H1 (cell line): ENCODE data around the gene SHISA8.

Experiments
- BACH1 ChIP-seq: IDR thresholded peaks from 2 replicates; pipeline ENCODE4 v1.6.1; 2012; ENCODE audit warnings: low read length, improper control_type of control experiment
- CTCF ChIP-seq, 3 experiments: IDR thresholded peaks; 1 replicate in 2 of 3; 2 replicates in 1 of 3; pipeline versions ENCODE4 v1.5.1 to v1.6.1; 2011; ENCODE audit warnings: low read length in 3 of 3, mild to moderate bottlenecking in 3 of 3, inconsistent platforms in 2 of 3, low read depth in 1 of 3, moderate library complexity in 1 of 3; ENCODE audit not compliant: insufficient read depth in 1 of 3; ENCODE audit errors: control extremely low read depth in 1 of 3
- EZH2 ChIP-seq: fragments of 200-600 bp; sonication (generic); IDR thresholded peaks from 2 replicates; pipeline ENCODE4 v1.7.1; 2012; ENCODE audit warnings: low read depth, mild to moderate bottlenecking, moderate library complexity, low read length, inconsistent platforms; ENCODE audit not compliant: severe bottlenecking
- MAFK ChIP-seq: IDR thresholded peaks from 2 replicates; pipeline ENCODE4 v1.6.1; 2012; ENCODE audit warnings: low read depth, mild to moderate bottlenecking, improper control_type of control experiment, low read length
- NANOG ChIP-seq: IDR thresholded peaks from 2 replicates; pipeline ENCODE4 v1.6.1; 2011; ENCODE audit warnings: low read length, low read depth, mild to moderate bottlenecking, inconsistent platforms; ENCODE audit not compliant: insufficient read depth, poor library complexity, severe bottlenecking
- POLR2A ChIP-seq, 2 experiments: IDR thresholded peaks; 1 replicate in 1 of 2; 2 replicates in 1 of 2; pipeline ENCODE4 v1.6.1; 2011; ENCODE audit warnings: low read depth in 2 of 2, low read length in 2 of 2, mild to moderate bottlenecking in 2 of 2; ENCODE audit errors: control extremely low read depth in 1 of 2
- POLR2AphosphoS5 ChIP-seq: IDR thresholded peaks from 2 replicates; pipeline ENCODE4 v1.6.1; 2011; ENCODE audit warnings: low read depth, low read length
- TEAD4 ChIP-seq: IDR thresholded peaks from 2 replicates; pipeline ENCODE4 v1.6.1; 2012; ENCODE audit warnings: low read depth, low read length, inconsistent platforms, mixed read lengths
- YY1 ChIP-seq: IDR thresholded peaks from 2 replicates; pipeline ENCODE4 v1.6.1; 2011; ENCODE audit warnings: low read depth, mild to moderate bottlenecking, low read length
- ZNF274 ChIP-seq: IDR thresholded peaks from 2 replicates; pipeline ENCODE4 v1.7.0; 2012; ENCODE audit warnings: low read length, borderline replicate concordance; ENCODE audit errors: extremely low read depth

GRCh38 chr22:41964112-41964491 lies 49.2 kb upstream of the SHISA8 start:
- TF ChIP-seq CTCF (IDR thresholded peaks at IDR 0.05; ENCODE audit: control extremely low read depth in 1 of 3, insufficient read depth in 1 of 3, low read depth in 1 of 3, low read length in 3 of 3) (no peak), BACH1 (no peak), EZH2 (no peak), POLR2AphosphoS5 (no peak), TEAD4 (no peak), MAFK (no peak), ZNF274 (no peak), NANOG (no peak), POLR2A (IDR thresholded peaks at IDR 0.05; ENCODE audit: control extremely low read depth in 1 of 2, low read depth in 2 of 2, low read length in 2 of 2) (no peak), YY1 (no peak)
